Astrocyte (in vitro differentiated cells and primary cell): ENCODE measurements around the gene ALOX15. TPM values are rescaled to one million over a fixed set of nuclear protein-coding genes. Genes with fewer than 3 reads are reported as not detected.

Experiments
- DNase-seq: peaks from one replicate; pipeline ENCODE4 v3.0.0-alpha.2; 2010; ENCODE audit warnings: low read depth
- FAIRE-seq: peaks from 2 replicates; lab custom pipeline; 2011; peaks lifted over from hg19 to GRCh38; lab: Jason Lieb, UNC
- H2AFZ ChIP-seq: 2 replicates; pipeline ENCODE4 v1.6.0; 2012; ENCODE audit warnings: low read depth, low read length, inconsistent platforms
- H3K27ac ChIP-seq: 2 replicates; pipeline ENCODE4 v1.5.1; 2011; ENCODE audit warnings: low read depth, low read length, inconsistent platforms
- H3K27me3 ChIP-seq: 2 replicates; pipeline ENCODE4 v1.6.0; 2011; ENCODE audit warnings: low read length, inconsistent platforms; ENCODE audit not compliant: insufficient read depth
- H3K36me3 ChIP-seq: 2 replicates; pipeline ENCODE4 v1.5.1; 2011; ENCODE audit warnings: low read length, inconsistent platforms; ENCODE audit not compliant: insufficient read depth
- H3K4me1 ChIP-seq: 2 replicates; pipeline ENCODE4 v1.5.1; 2011; ENCODE audit warnings: low read length, inconsistent platforms; ENCODE audit not compliant: insufficient read depth
- H3K4me2 ChIP-seq: 2 replicates; pipeline ENCODE4 v1.6.0; 2012; ENCODE audit warnings: low read length, inconsistent platforms
- H3K4me3 ChIP-seq: 2 replicates; pipeline ENCODE4 v1.5.1; 2011; ENCODE audit warnings: low read depth, mild to moderate bottlenecking, low read length, inconsistent platforms; ENCODE audit not compliant: insufficient read depth
- H3K79me2 ChIP-seq: 2 replicates; pipeline ENCODE4 v1.6.0; 2012; ENCODE audit warnings: mild to moderate bottlenecking, low read length, inconsistent platforms; ENCODE audit not compliant: insufficient read depth
- H3K9ac ChIP-seq: 2 replicates; pipeline ENCODE4 v1.6.0; 2012; ENCODE audit warnings: mild to moderate bottlenecking, low read length, inconsistent platforms
- H3K9me3 ChIP-seq: 2 replicates; pipeline ENCODE4 v1.5.1; 2012; ENCODE audit warnings: low read depth, mild to moderate bottlenecking, low read length, inconsistent platforms; ENCODE audit not compliant: insufficient read depth
- H4K20me1 ChIP-seq: 2 replicates; pipeline ENCODE4 v1.6.0; 2012; ENCODE audit warnings: low read length, inconsistent platforms; ENCODE audit not compliant: insufficient read depth
- H3K27ac Mint-ChIP-seq: one replicate; pipeline ENCODE4 v1.8.0; 2021; ENCODE audit warnings: mild to moderate bottlenecking, mixed read lengths; ENCODE audit not compliant: unreplicated experiment
- H3K27me3 Mint-ChIP-seq: one replicate; pipeline ENCODE4 v1.8.0; 2021; ENCODE audit warnings: low read depth, mixed read lengths; ENCODE audit not compliant: unreplicated experiment
- H3K36me3 Mint-ChIP-seq: one replicate; pipeline ENCODE4 v1.8.0; 2021; ENCODE audit warnings: low read depth, mixed read lengths; ENCODE audit not compliant: unreplicated experiment
- H3K4me1 Mint-ChIP-seq: one replicate; pipeline ENCODE4 v1.8.0; 2021; ENCODE audit warnings: low read depth, mixed read lengths; ENCODE audit not compliant: unreplicated experiment
- H3K4me3 Mint-ChIP-seq: one replicate; pipeline ENCODE4 v1.8.0; 2021; ENCODE audit warnings: mild to moderate bottlenecking, moderate library complexity, mixed read lengths; ENCODE audit not compliant: unreplicated experiment
- H3K9me3 Mint-ChIP-seq: one replicate; pipeline ENCODE4 v1.8.0; 2021; ENCODE audit warnings: mild to moderate bottlenecking, mixed read lengths; ENCODE audit not compliant: unreplicated experiment
- EZH2 ChIP-seq: IDR thresholded peaks from 2 replicates; pipeline ENCODE4 v1.6.1; 2012; ENCODE audit warnings: mild to moderate bottlenecking, low read length, inconsistent platforms; ENCODE audit not compliant: insufficient read depth
- total RNA-seq: library from RNA; stranded (reverse); gene quantifications from 2 replicates; pipeline ENCODE4 v1.2.1, GENCODE V29; 2021
- TF ChIP-seq, protein P1 (sequence below): IDR thresholded peaks from 2 replicates; pipeline ENCODE4 v1.5.1; 2011; ENCODE audit warnings: low read depth, mild to moderate bottlenecking, inconsistent platforms, low read length, moderate library complexity; ENCODE audit not compliant: insufficient read depth

The ALOX15 gene
- total RNA-seq, 1 donor from 2014 or later: 0.07 TPM

DNA sequence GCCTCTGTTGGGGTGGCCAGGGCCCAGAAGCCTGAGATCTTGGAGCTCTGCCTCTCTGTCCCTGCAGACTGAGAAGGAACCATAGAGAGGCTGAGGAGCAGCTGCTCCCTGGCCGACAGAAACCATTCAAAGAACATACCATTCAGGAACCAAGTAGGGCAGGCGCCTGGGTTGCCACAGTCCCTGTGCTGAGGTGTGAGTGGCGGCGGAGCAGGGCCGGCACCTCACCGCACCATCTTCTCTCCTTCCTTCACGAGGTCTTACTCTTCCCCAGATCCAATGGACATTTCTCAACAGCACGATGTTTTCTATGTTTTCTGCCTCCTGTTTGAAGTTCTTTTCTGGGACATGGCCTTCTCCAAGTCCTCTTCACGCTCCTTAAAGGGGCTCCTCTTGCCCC, 22.8 kb upstream of the ALOX15 start:
- Histone ChIP-seq H3K36me3 (no peaks in the 10 kb centered on the region), H2AFZ (no peak overlapping the region), H3K79me2 (no peaks in the 10 kb centered on the region), H3K9ac (no peak overlapping the region), H3K27me3 (peaks cover 10% of the 10 kb centered on the region), H3K4me2 (no peak overlapping the region), H3K4me3 (no peak overlapping the region), H4K20me1 (no peaks in the 10 kb centered on the region), H3K27ac (no peak overlapping the region), H3K4me1 (no peaks in the 10 kb centered on the region), H3K9me3 (no peaks in the 10 kb centered on the region)
- no peak overlapping the region for H3K27ac Mint-ChIP-seq
- no peak for DNase-seq
- no peak for FAIRE-seq
- no peaks in the 10 kb centered on the region for H3K36me3 Mint-ChIP-seq
- H3K9me3 Mint-ChIP-seq: peaks cover 1% of the 10 kb centered on the region
- H3K27me3 Mint-ChIP-seq: peaks cover 29% of the 10 kb centered on the region
- TF ChIP-seq, protein P1, sequence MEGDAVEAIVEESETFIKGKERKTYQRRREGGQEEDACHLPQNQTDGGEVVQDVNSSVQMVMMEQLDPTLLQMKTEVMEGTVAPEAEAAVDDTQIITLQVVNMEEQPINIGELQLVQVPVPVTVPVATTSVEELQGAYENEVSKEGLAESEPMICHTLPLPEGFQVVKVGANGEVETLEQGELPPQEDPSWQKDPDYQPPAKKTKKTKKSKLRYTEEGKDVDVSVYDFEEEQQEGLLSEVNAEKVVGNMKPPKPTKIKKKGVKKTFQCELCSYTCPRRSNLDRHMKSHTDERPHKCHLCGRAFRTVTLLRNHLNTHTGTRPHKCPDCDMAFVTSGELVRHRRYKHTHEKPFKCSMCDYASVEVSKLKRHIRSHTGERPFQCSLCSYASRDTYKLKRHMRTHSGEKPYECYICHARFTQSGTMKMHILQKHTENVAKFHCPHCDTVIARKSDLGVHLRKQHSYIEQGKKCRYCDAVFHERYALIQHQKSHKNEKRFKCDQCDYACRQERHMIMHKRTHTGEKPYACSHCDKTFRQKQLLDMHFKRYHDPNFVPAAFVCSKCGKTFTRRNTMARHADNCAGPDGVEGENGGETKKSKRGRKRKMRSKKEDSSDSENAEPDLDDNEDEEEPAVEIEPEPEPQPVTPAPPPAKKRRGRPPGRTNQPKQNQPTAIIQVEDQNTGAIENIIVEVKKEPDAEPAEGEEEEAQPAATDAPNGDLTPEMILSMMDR: no peak
- TF ChIP-seq EZH2: no peak
- no peak overlapping the region for H3K4me3 Mint-ChIP-seq
- peaks cover 5% of the 10 kb centered on the region for H3K4me1 Mint-ChIP-seq

- no peaks in the 10 kb centered on the region for H3K36me3 ChIP-seq
- H3K27ac Mint-ChIP-seq: no peak overlapping the region
- H3K9me3 ChIP-seq: no peaks in the 10 kb centered on the region
- no peaks in the 10 kb centered on the region for H3K79me2 ChIP-seq
- no peak overlapping the region for H3K4me3 Mint-ChIP-seq
- peaks cover 2% of the 10 kb centered on the region for H3K4me1 ChIP-seq
- FAIRE-seq (no peak), DNase-seq (no peak)
- TF ChIP-seq, protein P1: no peak
- no peak for TF ChIP-seq EZH2
- no peaks in the 10 kb centered on the region for H4K20me1 ChIP-seq
- H3K9ac ChIP-seq: no peak overlapping the region
- H3K27me3 ChIP-seq: peaks cover 10% of the 10 kb centered on the region
- H3K4me3 ChIP-seq: no peak overlapping the region
- peaks cover 1% of the 10 kb centered on the region for H3K9me3 Mint-ChIP-seq
- H3K36me3 Mint-ChIP-seq: no peaks in the 10 kb centered on the region
- H3K4me2 ChIP-seq: no peak overlapping the region
- H3K27me3 Mint-ChIP-seq: peaks cover 29% of the 10 kb centered on the region
- no peak overlapping the region for H3K27ac ChIP-seq
- H3K4me1 Mint-ChIP-seq: peaks cover 7% of the 10 kb centered on the region
- no peak overlapping the region for H2AFZ ChIP-seq
These were observed 22.2 kb upstream of the ALOX15 start for GRCh38 chr17:4663711-4664110.

GRCh38 chr17:4658478-4659305, 17.2 kb upstream of the ALOX15 start:
- Histone ChIP-seq H3K36me3 (no peaks in the 10 kb centered on the region), H3K27me3 (peaks cover 2% of the 10 kb centered on the region), H4K20me1 (no peaks in the 10 kb centered on the region), H3K27ac (peak overlapping the region; percentile 3), H3K9ac (no peak overlapping the region), H3K4me3 (no peak overlapping the region), H3K9me3 (no peaks in the 10 kb centered on the region), H2AFZ (no peak overlapping the region), H3K79me2 (no peaks in the 10 kb centered on the region), H3K4me2 (peak overlapping the region; percentile 37), H3K4me1 (peaks cover 2% of the 10 kb centered on the region)
- no peak for TF ChIP-seq EZH2
- TF ChIP-seq, protein P1: no peak
- no peak overlapping the region for H3K4me3 Mint-ChIP-seq
- H3K27ac Mint-ChIP-seq: peak overlapping the region; percentile 4
- H3K36me3 Mint-ChIP-seq: no peaks in the 10 kb centered on the region
- peaks cover 1% of the 10 kb centered on the region for H3K9me3 Mint-ChIP-seq
- FAIRE-seq: peak; percentile 5
- peak; percentile 65 for DNase-seq
- H3K4me1 Mint-ChIP-seq: peaks cover 9% of the 10 kb centered on the region
- H3K27me3 Mint-ChIP-seq: peaks cover 5% of the 10 kb centered on the region
